HL-60 (cell line): ENCODE data around the gene GNAS.
A peak's percentile ranks its signal among the peaks of the same experiment; 100 is the strongest.

Source experiments
- DNase-seq, 2 experiments: peaks; one replicate each; pipeline ENCODE4 v3.0.0-alpha.2; 2010 to 2020; ENCODE audit warnings: low read depth in 1 of 2, low spot score in 1 of 2
- H3K27ac ChIP-seq: fragments of 250-450 bp; sonication (Bioruptor Pico); replicated peaks from 2 replicates; pipeline ENCODE4 v1.5.1; 2020; ENCODE audit warnings: mild to moderate bottlenecking, moderate library complexity
- H3K27me3 ChIP-seq: fragments of 250-450 bp; sonication (Bioruptor Pico); 2 replicates; pipeline ENCODE4 v1.5.1; 2021; ENCODE audit warnings: mild to moderate bottlenecking, moderate library complexity; ENCODE audit not compliant: insufficient read depth, poor library complexity, severe bottlenecking
- H3K4me3 ChIP-seq: replicated peaks from 2 replicates; pipeline ENCODE4 v1.5.1; 2011; ENCODE audit warnings: mild to moderate bottlenecking, control low read depth, low read length; ENCODE audit not compliant: insufficient read depth
- GABPA ChIP-seq: IDR thresholded peaks from 2 replicates; pipeline ENCODE4 v1.6.1; 2012; ENCODE audit warnings: low read depth
- POLR2AphosphoS5 ChIP-seq: IDR thresholded peaks from 2 replicates; pipeline ENCODE4 v1.6.1; 2012; ENCODE audit warnings: low read depth
- SPI1 ChIP-seq: IDR thresholded peaks from 2 replicates; pipeline ENCODE4 v1.6.1; 2012; ENCODE audit warnings: low read depth, mild to moderate bottlenecking, borderline replicate concordance
- TF ChIP-seq, protein P1 (sequence below): IDR thresholded peaks from 2 replicates; pipeline ENCODE4 v1.6.1; 2012; ENCODE audit warnings: low read depth; ENCODE audit not compliant: insufficient replicate concordance
- TF ChIP-seq, protein P2 (sequence below): IDR thresholded peaks from one replicate; pipeline ENCODE4 v1.5.1; 2011; ENCODE audit warnings: low read length, control low read depth, inconsistent platforms; ENCODE audit not compliant: insufficient read depth

GNAS gene

DNA sequence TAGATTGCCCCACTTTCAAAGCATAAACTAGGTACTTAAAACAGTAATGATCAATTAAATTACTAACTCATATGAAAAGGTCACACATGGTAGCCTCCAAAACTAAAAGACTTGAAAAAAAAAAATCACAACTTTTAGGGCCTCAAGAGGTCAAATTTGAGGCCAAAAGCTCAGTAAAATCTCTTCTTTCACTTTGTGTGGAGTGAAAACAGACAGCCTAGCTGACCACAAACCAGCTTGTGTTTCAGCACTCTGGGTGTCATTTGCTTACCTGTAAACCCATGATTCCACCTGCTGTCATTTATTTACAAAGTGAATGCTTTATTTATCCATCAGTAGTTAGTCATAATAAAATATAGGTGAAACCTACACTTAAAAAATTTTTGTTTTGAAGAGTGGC is 34.0 kb downstream of the GNAS start:
- TF ChIP-seq GABPA = no peak
- no peak for TF ChIP-seq POLR2AphosphoS5
- TF ChIP-seq, protein P1, sequence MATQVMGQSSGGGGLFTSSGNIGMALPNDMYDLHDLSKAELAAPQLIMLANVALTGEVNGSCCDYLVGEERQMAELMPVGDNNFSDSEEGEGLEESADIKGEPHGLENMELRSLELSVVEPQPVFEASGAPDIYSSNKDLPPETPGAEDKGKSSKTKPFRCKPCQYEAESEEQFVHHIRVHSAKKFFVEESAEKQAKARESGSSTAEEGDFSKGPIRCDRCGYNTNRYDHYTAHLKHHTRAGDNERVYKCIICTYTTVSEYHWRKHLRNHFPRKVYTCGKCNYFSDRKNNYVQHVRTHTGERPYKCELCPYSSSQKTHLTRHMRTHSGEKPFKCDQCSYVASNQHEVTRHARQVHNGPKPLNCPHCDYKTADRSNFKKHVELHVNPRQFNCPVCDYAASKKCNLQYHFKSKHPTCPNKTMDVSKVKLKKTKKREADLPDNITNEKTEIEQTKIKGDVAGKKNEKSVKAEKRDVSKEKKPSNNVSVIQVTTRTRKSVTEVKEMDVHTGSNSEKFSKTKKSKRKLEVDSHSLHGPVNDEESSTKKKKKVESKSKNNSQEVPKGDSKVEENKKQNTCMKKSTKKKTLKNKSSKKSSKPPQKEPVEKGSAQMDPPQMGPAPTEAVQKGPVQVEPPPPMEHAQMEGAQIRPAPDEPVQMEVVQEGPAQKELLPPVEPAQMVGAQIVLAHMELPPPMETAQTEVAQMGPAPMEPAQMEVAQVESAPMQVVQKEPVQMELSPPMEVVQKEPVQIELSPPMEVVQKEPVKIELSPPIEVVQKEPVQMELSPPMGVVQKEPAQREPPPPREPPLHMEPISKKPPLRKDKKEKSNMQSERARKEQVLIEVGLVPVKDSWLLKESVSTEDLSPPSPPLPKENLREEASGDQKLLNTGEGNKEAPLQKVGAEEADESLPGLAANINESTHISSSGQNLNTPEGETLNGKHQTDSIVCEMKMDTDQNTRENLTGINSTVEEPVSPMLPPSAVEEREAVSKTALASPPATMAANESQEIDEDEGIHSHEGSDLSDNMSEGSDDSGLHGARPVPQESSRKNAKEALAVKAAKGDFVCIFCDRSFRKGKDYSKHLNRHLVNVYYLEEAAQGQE = no peak
- TF ChIP-seq SPI1 = no peak
- TF ChIP-seq, protein P2, sequence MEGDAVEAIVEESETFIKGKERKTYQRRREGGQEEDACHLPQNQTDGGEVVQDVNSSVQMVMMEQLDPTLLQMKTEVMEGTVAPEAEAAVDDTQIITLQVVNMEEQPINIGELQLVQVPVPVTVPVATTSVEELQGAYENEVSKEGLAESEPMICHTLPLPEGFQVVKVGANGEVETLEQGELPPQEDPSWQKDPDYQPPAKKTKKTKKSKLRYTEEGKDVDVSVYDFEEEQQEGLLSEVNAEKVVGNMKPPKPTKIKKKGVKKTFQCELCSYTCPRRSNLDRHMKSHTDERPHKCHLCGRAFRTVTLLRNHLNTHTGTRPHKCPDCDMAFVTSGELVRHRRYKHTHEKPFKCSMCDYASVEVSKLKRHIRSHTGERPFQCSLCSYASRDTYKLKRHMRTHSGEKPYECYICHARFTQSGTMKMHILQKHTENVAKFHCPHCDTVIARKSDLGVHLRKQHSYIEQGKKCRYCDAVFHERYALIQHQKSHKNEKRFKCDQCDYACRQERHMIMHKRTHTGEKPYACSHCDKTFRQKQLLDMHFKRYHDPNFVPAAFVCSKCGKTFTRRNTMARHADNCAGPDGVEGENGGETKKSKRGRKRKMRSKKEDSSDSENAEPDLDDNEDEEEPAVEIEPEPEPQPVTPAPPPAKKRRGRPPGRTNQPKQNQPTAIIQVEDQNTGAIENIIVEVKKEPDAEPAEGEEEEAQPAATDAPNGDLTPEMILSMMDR = no peak
- no peak overlapping the region for H3K4me3 ChIP-seq
- no peaks in the 10 kb centered on the region for H3K27me3 ChIP-seq
- no peak overlapping the region for H3K27ac ChIP-seq
- DNase-seq = no peak

DNA sequence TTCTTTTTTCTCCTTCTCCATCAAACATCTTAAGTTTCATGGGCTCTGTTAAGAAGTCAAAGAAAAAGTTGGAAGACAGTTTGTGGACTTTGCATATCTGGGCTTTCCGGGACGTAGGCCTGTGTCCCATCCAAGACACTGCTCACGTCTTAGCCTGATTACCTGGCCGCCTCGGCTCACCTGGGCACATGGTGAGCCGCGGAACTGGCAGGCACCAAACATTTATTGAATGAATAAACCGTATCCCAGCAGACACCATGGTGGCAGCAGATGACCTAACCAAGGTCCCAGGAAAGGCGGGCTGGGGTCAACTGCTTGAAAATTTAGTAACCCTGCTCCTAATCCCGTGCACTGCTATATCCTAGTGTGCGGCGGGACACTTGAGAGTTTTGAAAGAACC is 35.6 kb downstream of the GNAS start:
- TF ChIP-seq, protein P1 = no peak
- TF ChIP-seq GABPA (no peak), SPI1 (no peak)
- TF ChIP-seq, protein P2 = no peak
- DNase-seq = no peak
- peak overlapping the region; percentile 78 for H3K27ac ChIP-seq
- H3K27me3 ChIP-seq = no peaks in the 10 kb centered on the region
- peak overlapping the region; percentile 73 for H3K4me3 ChIP-seq

DNA sequence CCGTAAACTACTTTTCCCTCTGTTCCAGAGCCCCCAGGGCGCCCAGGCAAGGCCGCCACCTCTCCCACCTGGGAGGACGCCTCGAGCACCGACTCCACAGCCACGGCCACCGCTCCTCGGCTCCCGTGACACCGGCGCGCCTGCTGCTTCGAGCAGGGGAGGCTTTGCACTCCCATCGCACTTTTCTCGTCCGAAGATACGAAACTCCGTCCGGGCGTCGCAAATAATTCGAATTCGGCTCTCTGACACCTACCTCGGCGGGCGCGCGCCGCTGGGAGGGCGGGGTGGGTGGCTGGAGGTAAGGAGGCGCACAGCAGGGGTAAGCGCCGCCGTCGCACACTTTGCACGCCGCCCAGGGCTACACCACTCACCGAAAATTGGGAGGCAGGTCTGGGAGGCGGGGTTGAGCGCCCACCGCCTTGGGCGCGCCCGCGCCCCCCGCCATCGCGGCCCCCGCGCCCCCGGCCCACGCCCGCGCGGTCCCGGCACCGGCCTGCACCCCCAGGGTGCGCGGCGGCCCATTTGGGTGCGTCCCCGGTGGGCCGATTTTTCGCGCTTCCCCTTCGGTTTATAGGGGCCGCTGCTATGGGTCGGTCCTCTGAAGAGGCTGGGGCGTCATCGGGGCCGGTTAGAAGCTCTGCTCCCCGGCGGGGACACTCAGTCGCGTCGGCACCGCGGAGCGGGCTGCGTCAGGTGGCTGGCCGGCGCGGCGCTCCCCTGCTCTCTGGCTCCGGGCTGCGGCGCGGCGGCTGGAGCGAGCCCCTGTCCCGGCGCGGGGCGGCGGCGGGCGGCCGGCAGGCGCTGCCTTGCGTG is 36.2 kb downstream of the GNAS start:
- TF ChIP-seq POLR2AphosphoS5 = peak; percentile 93
- TF ChIP-seq, protein P2 = no peak
- TF ChIP-seq, protein P1 = peak; percentile 62
- peak in 1 of 2 experiments; percentile 81 for DNase-seq
- Histone ChIP-seq H3K4me3 (peak overlapping the region; percentile 73), H3K27me3 (no peaks in the 10 kb centered on the region), H3K27ac (peak overlapping the region; percentile 78)
